ENCODE data around the gene CEP41.

Gene CEP41

DNA sequence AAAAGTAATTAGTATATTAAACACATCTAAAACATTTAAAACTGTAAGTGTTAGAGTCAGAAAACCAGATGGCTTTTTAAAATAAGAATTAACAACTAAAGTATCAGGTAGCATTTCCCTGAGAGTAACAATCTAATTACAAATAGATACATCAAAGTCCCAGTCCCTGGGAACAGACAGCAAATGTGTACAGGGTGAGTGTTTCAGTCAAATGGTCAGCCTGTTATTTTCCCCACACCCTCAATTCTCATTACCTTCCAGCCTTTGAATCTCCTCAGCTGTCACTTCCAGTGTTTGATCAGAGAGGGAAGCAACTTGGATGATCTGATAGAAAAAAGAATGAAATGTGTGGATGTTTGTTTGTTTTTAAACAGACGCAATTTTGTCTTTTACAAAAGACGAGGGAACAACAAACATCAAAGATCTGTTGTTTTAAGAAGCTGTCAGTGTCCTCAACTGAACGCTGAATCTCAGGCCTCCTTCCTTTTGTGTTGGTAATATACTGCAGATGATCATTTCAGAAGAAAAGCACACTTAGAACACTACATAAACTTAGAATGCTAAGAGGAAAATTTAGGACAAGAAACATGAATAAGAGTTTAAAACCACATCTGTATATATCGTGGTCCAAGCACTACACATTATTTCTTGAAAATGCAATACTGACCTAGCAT, 29.8 kb downstream of the CEP41 start:
- Histone ChIP-seq H3K79me2 (ENCODE audit: low read length) (no peaks in the 10 kb centered on the region), H3K27me3 (replicated peaks; ENCODE audit: insufficient read depth, low read length) (no peaks in the 10 kb centered on the region), H3K9me2 (replicated peaks; ENCODE audit: insufficient read depth, low read length) (no peaks in the 10 kb centered on the region), H3K9me3 (replicated peaks; ENCODE audit: insufficient read depth, low read length) (no peaks in the 10 kb centered on the region), H3K4me3 (ENCODE audit: low read length) (no peak overlapping the region), H3K9ac (ENCODE audit: low read length) (no peak overlapping the region), H3K27ac (ENCODE audit: low read length) (no peak overlapping the region), H3K4me1 (ENCODE audit: low read length) (no peaks in the 10 kb centered on the region), H3K36me3 (replicated peaks; ENCODE audit: insufficient read depth, low read length) (no peaks in the 10 kb centered on the region), H3K4me2 (ENCODE audit: low read depth, low read length) (no peak overlapping the region), H3F3A (ENCODE audit: insufficient read depth, low read length) (no peaks in the 10 kb centered on the region), H2AFZ (ENCODE audit: low read length) (no peak overlapping the region), H4K20me1 (ENCODE audit: insufficient read depth, low read length) (no peaks in the 10 kb centered on the region)
- TF ChIP-seq, protein P1, sequence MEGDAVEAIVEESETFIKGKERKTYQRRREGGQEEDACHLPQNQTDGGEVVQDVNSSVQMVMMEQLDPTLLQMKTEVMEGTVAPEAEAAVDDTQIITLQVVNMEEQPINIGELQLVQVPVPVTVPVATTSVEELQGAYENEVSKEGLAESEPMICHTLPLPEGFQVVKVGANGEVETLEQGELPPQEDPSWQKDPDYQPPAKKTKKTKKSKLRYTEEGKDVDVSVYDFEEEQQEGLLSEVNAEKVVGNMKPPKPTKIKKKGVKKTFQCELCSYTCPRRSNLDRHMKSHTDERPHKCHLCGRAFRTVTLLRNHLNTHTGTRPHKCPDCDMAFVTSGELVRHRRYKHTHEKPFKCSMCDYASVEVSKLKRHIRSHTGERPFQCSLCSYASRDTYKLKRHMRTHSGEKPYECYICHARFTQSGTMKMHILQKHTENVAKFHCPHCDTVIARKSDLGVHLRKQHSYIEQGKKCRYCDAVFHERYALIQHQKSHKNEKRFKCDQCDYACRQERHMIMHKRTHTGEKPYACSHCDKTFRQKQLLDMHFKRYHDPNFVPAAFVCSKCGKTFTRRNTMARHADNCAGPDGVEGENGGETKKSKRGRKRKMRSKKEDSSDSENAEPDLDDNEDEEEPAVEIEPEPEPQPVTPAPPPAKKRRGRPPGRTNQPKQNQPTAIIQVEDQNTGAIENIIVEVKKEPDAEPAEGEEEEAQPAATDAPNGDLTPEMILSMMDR (IDR thresholded peaks at IDR 0.05; ENCODE audit: low read length): no peak
- TF ChIP-seq EZH2 (optimal IDR thresholded peaks at IDR 0.05; ENCODE audit: low read depth, low read length) (no peak), EZH2phosphoT487 (IDR thresholded peaks at IDR 0.05; ENCODE audit: low read length) (no peak)
- no peak for DNase-seq

DNA sequence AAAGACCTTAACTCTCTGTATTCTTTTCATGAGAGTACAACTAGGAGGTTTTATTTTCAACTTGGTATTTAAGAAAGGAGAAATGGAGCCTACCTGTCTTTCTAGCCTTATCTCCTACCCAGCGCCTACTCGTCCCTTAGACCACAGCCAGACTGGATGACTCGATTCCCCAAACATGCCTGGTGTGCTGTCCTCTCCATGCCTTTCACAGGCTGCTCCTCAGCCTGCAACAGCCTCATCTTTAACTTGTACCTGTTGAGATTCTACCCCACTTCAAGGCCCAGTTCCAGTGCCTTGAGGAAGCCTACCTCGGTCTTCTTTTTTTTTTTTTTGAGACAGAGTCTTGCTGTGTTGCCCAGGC, 31.1 kb downstream of the CEP41 start:
- Histone ChIP-seq H3K4me2 (ENCODE audit: low read depth, low read length) (no peak overlapping the region), H3K27ac (ENCODE audit: low read length) (no peak overlapping the region), H3K4me3 (ENCODE audit: low read length) (no peak overlapping the region), H3K27me3 (replicated peaks; ENCODE audit: insufficient read depth, low read length) (no peaks in the 10 kb centered on the region), H4K20me1 (ENCODE audit: insufficient read depth, low read length) (no peaks in the 10 kb centered on the region), H3K9me2 (replicated peaks; ENCODE audit: insufficient read depth, low read length) (no peaks in the 10 kb centered on the region), H3F3A (ENCODE audit: insufficient read depth, low read length) (no peaks in the 10 kb centered on the region), H3K79me2 (ENCODE audit: low read length) (no peaks in the 10 kb centered on the region), H2AFZ (ENCODE audit: low read length) (no peak overlapping the region), H3K9ac (ENCODE audit: low read length) (no peak overlapping the region), H3K9me3 (replicated peaks; ENCODE audit: insufficient read depth, low read length) (no peaks in the 10 kb centered on the region), H3K4me1 (ENCODE audit: low read length) (no peaks in the 10 kb centered on the region), H3K36me3 (replicated peaks; ENCODE audit: insufficient read depth, low read length) (no peaks in the 10 kb centered on the region)
- TF ChIP-seq EZH2phosphoT487 (IDR thresholded peaks at IDR 0.05; ENCODE audit: low read length): no peak
- TF ChIP-seq EZH2 (optimal IDR thresholded peaks at IDR 0.05; ENCODE audit: low read depth, low read length): no peak
- TF ChIP-seq, protein P1 (IDR thresholded peaks at IDR 0.05; ENCODE audit: low read length): no peak
- no peak for DNase-seq

DNA sequence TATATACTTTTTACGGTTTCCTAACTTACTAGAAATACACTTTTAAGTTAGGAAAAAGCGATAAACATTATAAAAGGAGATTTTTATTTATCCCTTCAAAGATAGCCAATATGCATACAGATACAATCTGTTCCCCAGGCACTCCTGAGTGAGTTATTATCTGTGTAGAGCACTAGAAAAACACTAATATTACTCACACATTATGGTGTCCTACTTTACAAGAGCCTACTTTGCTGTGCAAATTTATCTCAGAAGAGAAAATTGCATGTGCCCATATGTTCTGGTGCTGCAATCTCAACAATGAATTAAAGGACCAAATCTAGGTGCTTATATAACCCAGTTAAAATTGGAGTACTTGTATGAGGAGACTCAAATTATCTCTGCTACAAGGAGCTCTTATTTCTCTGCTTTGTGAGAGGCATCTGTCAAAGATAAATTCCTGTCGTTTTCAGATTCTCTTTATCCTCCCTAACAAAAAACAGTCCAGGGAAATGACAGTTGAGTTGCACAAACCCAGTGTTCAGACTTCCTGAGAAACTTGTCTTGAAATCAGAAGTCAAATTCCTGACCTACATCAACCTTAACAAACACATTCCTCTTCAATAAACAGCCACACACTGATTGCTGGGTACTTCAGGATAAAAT, 31.6 kb downstream of the CEP41 start:
- no peaks in the 10 kb centered on the region for H3K4me1 ChIP-seq (ENCODE audit: low read length)
- no peak for TF ChIP-seq EZH2 (optimal IDR thresholded peaks at IDR 0.05; ENCODE audit: low read depth, low read length)
- no peak for TF ChIP-seq EZH2phosphoT487 (IDR thresholded peaks at IDR 0.05; ENCODE audit: low read length)
- TF ChIP-seq, protein P1 (IDR thresholded peaks at IDR 0.05; ENCODE audit: low read length): no peak
- DNase-seq: no peak
- H2AFZ ChIP-seq (ENCODE audit: low read length): no peak overlapping the region
- H3K27me3 ChIP-seq (replicated peaks; ENCODE audit: insufficient read depth, low read length): no peaks in the 10 kb centered on the region
- no peaks in the 10 kb centered on the region for H4K20me1 ChIP-seq (ENCODE audit: insufficient read depth, low read length)
- H3K9me3 ChIP-seq (replicated peaks; ENCODE audit: insufficient read depth, low read length): no peaks in the 10 kb centered on the region
- H3K9me2 ChIP-seq (replicated peaks; ENCODE audit: insufficient read depth, low read length): no peaks in the 10 kb centered on the region
- H3K36me3 ChIP-seq (replicated peaks; ENCODE audit: insufficient read depth, low read length): no peaks in the 10 kb centered on the region
- no peaks in the 10 kb centered on the region for H3K79me2 ChIP-seq (ENCODE audit: low read length)
- no peak overlapping the region for H3K9ac ChIP-seq (ENCODE audit: low read length)
- H3K4me2 ChIP-seq (ENCODE audit: low read depth, low read length): no peak overlapping the region
- H3K4me3 ChIP-seq (ENCODE audit: low read length): no peak overlapping the region
- H3F3A ChIP-seq (ENCODE audit: insufficient read depth, low read length): no peaks in the 10 kb centered on the region
- H3K27ac ChIP-seq (ENCODE audit: low read length): no peak overlapping the region
